H1 (cell line): Measurements from ENCODE around the gene KRTAP10-7. TPM values are rescaled to one million over a fixed set of nuclear protein-coding genes. Genes with fewer than 3 reads are reported as not detected.

ENCODE experiments used
- CTCF ChIA-PET: fragments of 300-600 bp; sonication (Branson Sonifier 250); formaldehyde crosslinking; loops from one replicate; lab custom pipeline; 2021; ENCODE audit not compliant: partially characterized antibody; lab: Charles Lee
- POLR2A ChIA-PET: fragments of 300-600 bp; sonication (Branson Sonifier 250); formaldehyde crosslinking; loops from one replicate; lab custom pipeline; 2021; ENCODE audit warnings: inconsistent platforms; ENCODE audit not compliant: partially characterized antibody; lab: Charles Lee
- DNase-seq, 2 experiments: peaks; one replicate each; pipeline versions ENCODE4 v3.0.0 to v3.0.0-alpha.2; 2010 to 2022; ENCODE audit warnings: low spot score in 2 of 2, low read depth in 1 of 2, mixed read lengths in 1 of 2
- FAIRE-seq: peaks from 2 replicates; lab custom pipeline; 2011; peaks lifted over from hg19 to GRCh38; lab: Jason Lieb, UNC
- H2AFZ ChIP-seq: 2 replicates; pipeline ENCODE4 v1.8.1; 2012; ENCODE audit warnings: low read length, inconsistent platforms
- H2AK5ac ChIP-seq: 2 replicates; pipeline ENCODE4 v1.6.1; 2013; ENCODE audit warnings: low read depth, low read length
- H2BK120ac ChIP-seq: replicated peaks from 2 replicates; pipeline ENCODE3; 2013; ENCODE audit warnings: low read depth, low read length, inconsistent platforms
- H2BK12ac ChIP-seq: 2 replicates; pipeline ENCODE4 v1.6.1; 2013; ENCODE audit warnings: low read depth, low read length
- H2BK15ac ChIP-seq: 2 replicates; pipeline ENCODE4 v1.6.1; 2013; ENCODE audit warnings: low read length
- H2BK20ac ChIP-seq: 2 replicates; pipeline ENCODE4 v1.6.1; 2013; ENCODE audit warnings: low read length
- H2BK5ac ChIP-seq: 2 replicates; pipeline ENCODE4 v1.6.1; 2013; ENCODE audit warnings: low read depth, low read length
- H3K14ac ChIP-seq: 2 replicates; pipeline ENCODE4 v1.6.1; 2013; ENCODE audit warnings: inconsistent platforms; ENCODE audit not compliant: insufficient read length
- H3K18ac ChIP-seq: 2 replicates; pipeline ENCODE4 v1.6.1; 2013; ENCODE audit warnings: low read length; ENCODE audit errors: extremely low read depth
- H3K23ac ChIP-seq: 2 replicates; pipeline ENCODE4 v1.6.1; 2013; ENCODE audit warnings: inconsistent platforms; ENCODE audit not compliant: insufficient read length
- H3K23me2 ChIP-seq: 2 replicates; pipeline ENCODE4 v1.6.1; 2013; ENCODE audit warnings: low read depth, low read length
- H3K27ac ChIP-seq: 2 replicates; pipeline ENCODE4 v1.6.1; 2011; ENCODE audit warnings: low read depth, low read length, inconsistent platforms
- H3K27me3 ChIP-seq, 4 experiments: replicated peaks in 1 of 4; 1 replicate in 1 of 4; 2 replicates in 3 of 4; pipeline versions ENCODE4 v1.6.1 to v1.8.1; 2011 to 2013; ENCODE audit warnings: low read length in 3 of 4, mild to moderate bottlenecking in 3 of 4, inconsistent platforms in 2 of 4, mixed read lengths in 2 of 4, moderate library complexity in 1 of 4; ENCODE audit not compliant: control insufficient read depth in 3 of 4, insufficient read depth in 3 of 4; ENCODE audit errors: extremely low read depth in 1 of 4
- H3K36me3 ChIP-seq, 4 experiments: 2 replicates each; pipeline versions ENCODE4 v1.6.1 to v1.8.1; 2011 to 2013; ENCODE audit warnings: mild to moderate bottlenecking in 4 of 4, low read length in 3 of 4, moderate library complexity in 2 of 4, control low read depth in 1 of 4, inconsistent platforms in 1 of 4; ENCODE audit not compliant: insufficient read depth in 4 of 4, control insufficient read depth in 2 of 4
- H3K4ac ChIP-seq: replicated peaks from 2 replicates; pipeline ENCODE3; 2013; ENCODE audit warnings: low read length, low read depth, mixed read lengths, inconsistent platforms; ENCODE audit not compliant: insufficient read length
- H3K4me1 ChIP-seq, 4 experiments: replicated peaks in 1 of 4; 1 replicate in 1 of 4; 2 replicates in 3 of 4; pipeline versions ENCODE4 v1.6.1 to v1.8.1; 2011 to 2013; ENCODE audit warnings: low read length in 3 of 4, inconsistent platforms in 2 of 4, mixed read lengths in 1 of 4; ENCODE audit not compliant: insufficient read depth in 4 of 4, control insufficient read depth in 3 of 4
- H3K4me2 ChIP-seq, 2 experiments: 2 replicates each; pipeline versions ENCODE4 v1.6.1 to v1.8.1; 2011 to 2013; ENCODE audit warnings: low read depth in 2 of 2, low read length in 2 of 2, control low read depth in 1 of 2, inconsistent platforms in 1 of 2, mild to moderate bottlenecking in 1 of 2; ENCODE audit not compliant: insufficient read depth in 1 of 2
- H3K4me3 ChIP-seq, 4 experiments: fragments of 200-600, 300-600 bp in 1 of 4; sonication (generic), shearing (Covaris generic), sonication (Bioruptor Twin) in 1 of 4; 2 replicates each; pipeline versions ENCODE4 v1.5.1 to v1.8.1; 2011 to 2016; ENCODE audit warnings: low read length in 4 of 4, low read depth in 3 of 4, control low read depth in 2 of 4, inconsistent platforms in 2 of 4, mild to moderate bottlenecking in 2 of 4, mixed read lengths in 1 of 4, moderate library complexity in 1 of 4; ENCODE audit not compliant: insufficient read depth in 2 of 4; ENCODE audit errors: extremely low read depth in 1 of 4
- H3K56ac ChIP-seq: replicated peaks from 2 replicates; pipeline ENCODE3; 2013; ENCODE audit warnings: low read depth, mild to moderate bottlenecking, mixed read lengths, low read length, inconsistent platforms; ENCODE audit not compliant: insufficient read length
- H3K79me1 ChIP-seq: 2 replicates; pipeline ENCODE4 v1.6.1; 2013; ENCODE audit warnings: low read depth, low read length, control low read depth
- H3K79me2 ChIP-seq, 2 experiments: 2 replicates each; pipeline versions ENCODE4 v1.6.1 to v1.8.1; 2012 to 2013; ENCODE audit warnings: low read length in 2 of 2, mild to moderate bottlenecking in 2 of 2, inconsistent platforms in 1 of 2; ENCODE audit not compliant: insufficient read depth in 2 of 2, control insufficient read depth in 1 of 2
- H3K9ac ChIP-seq, 4 experiments: replicated peaks in 1 of 4; 1 replicate in 1 of 4; 2 replicates in 3 of 4; pipeline versions ENCODE4 v1.6.1 to v1.8.1; 2011 to 2013; ENCODE audit warnings: low read depth in 3 of 4, low read length in 3 of 4, control low read depth in 2 of 4, mild to moderate bottlenecking in 2 of 4, moderate library complexity in 2 of 4, inconsistent platforms in 1 of 4; ENCODE audit errors: extremely low read depth in 1 of 4
- H3K9me3 ChIP-seq, 2 experiments: 2 replicates each; pipeline versions ENCODE4 v1.6.1 to v1.8.1; 2012 to 2013; ENCODE audit warnings: mild to moderate bottlenecking in 2 of 2, moderate library complexity in 2 of 2, control low read depth in 1 of 2, inconsistent platforms in 1 of 2, low read depth in 1 of 2, low read length in 1 of 2, mixed read lengths in 1 of 2; ENCODE audit not compliant: insufficient read depth in 2 of 2
- H4K20me1 ChIP-seq, 2 experiments: replicated peaks in 1 of 2; 2 replicates each; pipeline versions ENCODE3 to v1.8.1; 2011 to 2013; ENCODE audit warnings: inconsistent platforms in 2 of 2, low read length in 2 of 2, mild to moderate bottlenecking in 1 of 2; ENCODE audit not compliant: insufficient read depth in 2 of 2, control insufficient read depth in 1 of 2
- H4K5ac ChIP-seq: 2 replicates; pipeline ENCODE4 v1.6.1; 2013; ENCODE audit warnings: low read length, low read depth, mixed read lengths, inconsistent platforms; ENCODE audit not compliant: insufficient read length
- H4K8ac ChIP-seq: 2 replicates; pipeline ENCODE4 v1.8.0; 2013; ENCODE audit warnings: mild to moderate bottlenecking, moderate library complexity, low read length, inconsistent platforms; ENCODE audit not compliant: insufficient read depth; ENCODE audit errors: extremely low read depth
- H4K91ac ChIP-seq: replicated peaks from 2 replicates; pipeline ENCODE3; 2013; ENCODE audit warnings: low read length, mixed read lengths, inconsistent platforms; ENCODE audit not compliant: insufficient read length
- ASH2L ChIP-seq: fragments of 200-600, 300-600 bp; sonication (generic); IDR thresholded peaks from one replicate; pipeline ENCODE4 v1.7.1; 2017; ENCODE audit warnings: low read length
- BACH1 ChIP-seq: IDR thresholded peaks from 2 replicates; pipeline ENCODE4 v1.6.1; 2012; ENCODE audit warnings: low read length, improper control_type of control experiment
- BCL11A ChIP-seq, 2 experiments: IDR thresholded peaks; one replicate each; pipeline ENCODE4 v1.6.1; 2011; ENCODE audit warnings: low read depth in 2 of 2, low read length in 2 of 2, mild to moderate bottlenecking in 2 of 2
- BRCA1 ChIP-seq: IDR thresholded peaks from 2 replicates; pipeline ENCODE4 v1.6.1; 2012; ENCODE audit warnings: low read depth, low read length, improper control_type of control experiment
- CHD2 ChIP-seq: IDR thresholded peaks from 2 replicates; pipeline ENCODE4 v1.6.1; 2012; ENCODE audit warnings: low read length, improper control_type of control experiment
- EGR1 ChIP-seq: IDR thresholded peaks from 2 replicates; pipeline ENCODE4 v1.6.1; 2011; ENCODE audit warnings: low read depth, low read length, borderline replicate concordance
- EP300 ChIP-seq, 2 experiments: IDR thresholded peaks; 1 replicate in 1 of 2; 2 replicates in 1 of 2; pipeline ENCODE4 v1.6.1; 2011 to 2012; ENCODE audit warnings: low read depth in 2 of 2, low read length in 2 of 2, mild to moderate bottlenecking in 2 of 2, borderline replicate concordance in 1 of 2, inconsistent platforms in 1 of 2, moderate library complexity in 1 of 2
- GABPA ChIP-seq: IDR thresholded peaks from 2 replicates; pipeline ENCODE4 v1.6.1; 2011; ENCODE audit warnings: mild to moderate bottlenecking, low read length, moderate library complexity, borderline replicate concordance; ENCODE audit not compliant: insufficient read depth
- NRF1 ChIP-seq: IDR thresholded peaks from 2 replicates; pipeline ENCODE4 v1.6.1; 2011; ENCODE audit warnings: mild to moderate bottlenecking, low read depth, low read length, improper control_type of control experiment
- RFX5 ChIP-seq: IDR thresholded peaks from 2 replicates; pipeline ENCODE4 v1.6.1; 2011; ENCODE audit warnings: low read depth, low read length, improper control_type of control experiment, borderline replicate concordance
- RXRA ChIP-seq: IDR thresholded peaks from 2 replicates; pipeline ENCODE4 v1.6.1; 2011; ENCODE audit warnings: low read depth, mild to moderate bottlenecking, low read length, moderate library complexity; ENCODE audit not compliant: insufficient read depth
- SRF ChIP-seq: IDR thresholded peaks from 2 replicates; pipeline ENCODE4 v1.6.1; 2011; ENCODE audit warnings: mild to moderate bottlenecking, low read depth, low read length, moderate library complexity
- TCF12 ChIP-seq: IDR thresholded peaks from 2 replicates; pipeline ENCODE4 v1.6.1; 2011; ENCODE audit warnings: low read depth, mild to moderate bottlenecking, low read length
- ZNF274 ChIP-seq: IDR thresholded peaks from 2 replicates; pipeline ENCODE4 v1.7.0; 2012; ENCODE audit warnings: low read length, borderline replicate concordance; ENCODE audit errors: extremely low read depth
- WGBS, 2 experiments: shearing (Covaris generic) in 1 of 2; methylation state at CpG; one replicate each; pipeline versions ENCODE4 v1.1.6 to v1.1.7; 2013 to 2015; ENCODE audit warnings: low lambda C conversion rate in 2 of 2, mixed read lengths in 2 of 2, inconsistent platforms in 1 of 2, low coverage in 1 of 2, missing lambda C conversion rate in 1 of 2; ENCODE audit not compliant: insufficient replicate concordance in 2 of 2, insufficient coverage in 1 of 2, insufficient read length in 1 of 2; ENCODE audit errors: extremely low coverage in 1 of 2, missing lambda C conversion rate in 1 of 2; 5-methylcytosine and 5-hydroxymethylcytosine counted together
- polyA plus RNA-seq, 7 experiments: library from polyadenylated mRNA; depleted of rRNA in 3 of 7; stranded (reverse) in 5 of 7; unstranded in 2 of 7; fragments of >200 nt in 5 of 7; fragments of 200-250 nt in 2 of 7; gene quantifications; 1 replicate in 5 of 7; 2 replicates in 1 of 7; 4 replicates in 1 of 7; pipeline versions ENCODE4 v1.2.1 to v1.2.3, GENCODE V29; 2011 to 2013; ENCODE audit warnings: missing spikeins in 2 of 7, mixed read lengths in 2 of 7
- total RNA-seq: library from RNA; stranded (reverse); fragmentation: NEBNext Ultra II Directional; extraction: Animal tissue kit (Norgen Biotek cat#: 25700); gene quantifications from 2 replicates; pipeline ENCODE4 v1.2.1, GENCODE V29; 2021
- TF ChIP-seq, protein P1 (sequence below): IDR thresholded peaks from 2 replicates; pipeline ENCODE4 v1.6.1; 2012; ENCODE audit warnings: inconsistent platforms

KRTAP10-7 gene
- total and polyA plus RNA-seq, 2 of the 8 experiments (the other 6 are each of a cell fraction or from before 2014, with no cell fraction given): not detected

DNA sequence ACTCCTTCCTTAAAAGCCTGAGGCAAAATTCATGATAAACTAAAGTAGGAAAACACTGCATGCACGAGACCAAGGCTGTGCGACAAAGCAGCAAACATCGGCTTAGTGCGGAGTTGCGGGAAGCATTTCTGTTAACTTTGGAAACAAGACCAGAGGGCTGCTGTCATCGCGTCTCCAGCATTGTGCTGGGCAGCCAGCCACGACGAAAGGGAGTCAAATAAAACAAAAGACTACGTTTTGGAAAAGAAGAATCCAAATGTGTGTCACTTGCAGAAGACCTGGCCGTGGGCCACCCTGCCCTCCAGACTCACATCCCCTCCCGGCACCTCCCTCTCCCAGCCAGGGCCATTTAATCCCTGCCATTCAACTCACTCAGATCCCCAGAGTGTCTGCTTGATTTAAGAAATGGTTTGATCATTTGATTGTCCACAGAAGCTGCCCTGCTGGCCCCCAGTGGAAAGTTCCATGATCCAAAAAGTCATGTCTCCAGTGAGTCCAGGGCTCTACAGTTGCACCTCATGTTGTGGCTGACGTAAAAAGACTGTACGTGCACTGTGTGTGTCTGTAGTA is 43.4 kb downstream of the KRTAP10-7 start:
- Histone ChIP-seq H3K4me1 (peaks cover 0 to 14% (median 4%) of the 10 kb centered on the region in 4 experiments; a peak in 3 of 7 replicates), H2AFZ (no peak overlapping the region), H2BK15ac (no peak overlapping the region), H4K5ac (no peak overlapping the region), H3K36me3 (no peaks in the 10 kb centered on the region), H4K8ac (no peak overlapping the region), H2BK120ac (no peak overlapping the region), H3K56ac (no peak overlapping the region), H2AK5ac (no peak overlapping the region), H3K27ac (no peak overlapping the region), H3K23me2 (no peaks in the 10 kb centered on the region; the same call in 1 of the 2 replicates), H2BK20ac (no peak overlapping the region), H4K20me1 (no peaks in the 10 kb centered on the region), H3K18ac (no peak overlapping the region), H3K4ac (no peak overlapping the region), H3K23ac (no peak overlapping the region), H2BK5ac (no peak overlapping the region), H3K79me2 (no peaks in the 10 kb centered on the region), H2BK12ac (no peak overlapping the region), H3K27me3 (no peaks in the 10 kb centered on the region), H4K91ac (no peak overlapping the region), H3K9me3 (peaks cover 3 to 8% of the 10 kb centered on the region in 2 experiments; a peak in 3 of 4 replicates), H3K79me1 (no peaks in the 10 kb centered on the region; the same call in 1 of the 2 replicates), H3K4me2 (no peak overlapping the region), H3K4me3 (no peak overlapping the region), H3K9ac (no peak overlapping the region), H3K14ac (no peak overlapping the region)
- ChIA-PET CTCF (no interaction called here), POLR2A (no interaction called here)
- DNase-seq (no peak), FAIRE-seq (no peak)
- 75% methylated on average over 14 of the region's 14 CpGs; no CpG with 5 or more reads in 1 of the 2 experiments for WGBS, 2 experiments
- TF ChIP-seq CHD2 (no peak), BCL11A (IDR thresholded peaks at IDR 0.05; ENCODE audit: low read depth in 2 of 2, low read length in 2 of 2) (no peak), SRF (no peak), RXRA (no peak), EP300 (IDR thresholded peaks at IDR 0.05; ENCODE audit: borderline replicate concordance in 1 of 2, low read depth in 2 of 2, low read length in 2 of 2) (no peak), NRF1 (no peak), RFX5 (no peak), BRCA1 (no peak), ASH2L (no peak), ZNF274 (no peak), GABPA (no peak), EGR1 (no peak), BACH1 (no peak), TCF12 (no peak)
- TF ChIP-seq, protein P1, sequence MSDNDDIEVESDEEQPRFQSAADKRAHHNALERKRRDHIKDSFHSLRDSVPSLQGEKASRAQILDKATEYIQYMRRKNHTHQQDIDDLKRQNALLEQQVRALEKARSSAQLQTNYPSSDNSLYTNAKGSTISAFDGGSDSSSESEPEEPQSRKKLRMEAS: no peak
